Keratinocyte (primary cell): ENCODE measurements around the gene RGPD8. TPM values are rescaled to one million over a fixed set of nuclear protein-coding genes. Genes with fewer than 3 reads are reported as not detected.
"Not testable (repeated sequence)": the region's sequence is repeated elsewhere in the genome, so short reads cannot be mapped to it uniquely, and the experiment has no call there.

Experiments used
- DNase-seq: peaks from one replicate; pipeline ENCODE4 v3.0.0-alpha.2; 2011; ENCODE audit warnings: low read depth, missing footprints, low spot score
- FAIRE-seq: peaks from 2 replicates; lab custom pipeline; 2011; peaks lifted over from hg19 to GRCh38; lab: Jason Lieb, UNC
- H2AFZ ChIP-seq: 2 replicates; pipeline ENCODE4 v1.6.0; 2012; ENCODE audit warnings: low read length, control low read depth, inconsistent platforms; ENCODE audit not compliant: control insufficient read depth
- H3K27ac ChIP-seq: 2 replicates; pipeline ENCODE4 v1.5.1; 2011; ENCODE audit warnings: low read length; ENCODE audit not compliant: control insufficient read depth, insufficient read depth
- H3K27me3 ChIP-seq: 3 replicates; pipeline ENCODE4 v1.6.0; 2011; ENCODE audit warnings: low read length; ENCODE audit not compliant: control insufficient read depth, insufficient read depth; ENCODE audit errors: extremely low read depth
- H3K36me3 ChIP-seq, 2 experiments: 2 replicates in 1 of 2; 3 replicates in 1 of 2; pipeline ENCODE4 v1.5.1; 2011; ENCODE audit warnings: low read length in 2 of 2, mild to moderate bottlenecking in 1 of 2; ENCODE audit not compliant: control insufficient read depth in 2 of 2, insufficient read depth in 2 of 2; ENCODE audit errors: extremely low read depth in 1 of 2
- H3K4me1 ChIP-seq: 3 replicates; pipeline ENCODE4 v1.5.1; 2011; ENCODE audit warnings: low read length; ENCODE audit not compliant: control insufficient read depth, insufficient read depth; ENCODE audit errors: extremely low read depth
- H3K4me2 ChIP-seq: 3 replicates; pipeline ENCODE4 v1.6.0; 2011; ENCODE audit warnings: low read depth, low read length; ENCODE audit not compliant: control insufficient read depth, insufficient read depth; ENCODE audit errors: extremely low read depth
- H3K4me3 ChIP-seq, 3 experiments: fragments of 200-600 bp in 1 of 3; sonication (generic) in 1 of 3; 2 replicates in 2 of 3; 3 replicates in 1 of 3; pipeline ENCODE4 v1.5.1; 2011 to 2016; ENCODE audit warnings: low read length in 3 of 3, mild to moderate bottlenecking in 3 of 3, control low read depth in 2 of 3, inconsistent platforms in 1 of 3, low read depth in 1 of 3, mixed read lengths in 1 of 3, mixed run types in 1 of 3, moderate library complexity in 1 of 3; ENCODE audit not compliant: control insufficient read depth in 2 of 3, insufficient read depth in 2 of 3; ENCODE audit errors: extremely low read depth in 1 of 3
- H3K79me2 ChIP-seq: 2 replicates; pipeline ENCODE4 v1.6.0; 2012; ENCODE audit warnings: low read length; ENCODE audit not compliant: control insufficient read depth, insufficient read depth
- H3K9ac ChIP-seq: 3 replicates; pipeline ENCODE4 v1.6.0; 2011; ENCODE audit warnings: low read length; ENCODE audit not compliant: control insufficient read depth, insufficient read depth; ENCODE audit errors: extremely low read depth
- H3K9me1 ChIP-seq: 3 replicates; pipeline ENCODE4 v1.6.0; 2011; ENCODE audit warnings: low read length; ENCODE audit not compliant: control insufficient read depth, insufficient read depth; ENCODE audit errors: extremely low read depth
- H3K9me3 ChIP-seq: 2 replicates; pipeline ENCODE4 v1.5.1; 2012; ENCODE audit warnings: low read depth, low read length; ENCODE audit not compliant: control insufficient read depth
- H4K20me1 ChIP-seq: 3 replicates; pipeline ENCODE4 v1.6.0; 2011; ENCODE audit warnings: low read length; ENCODE audit not compliant: control insufficient read depth, insufficient read depth; ENCODE audit errors: extremely low read depth
- dilution Hi-C: fragments of 300-500 bp; cut with MboI; formaldehyde crosslinking; loops from one replicate; pipeline ENCODE4 v1.7.0; 2020; ENCODE audit warnings: low sequenced_read_pairs; ENCODE audit not compliant: extremely low pct_ligation_motif_present
- polyA plus RNA-seq, 5 experiments: library from polyadenylated mRNA; depleted of rRNA in 3 of 5; stranded (reverse) in 3 of 5; stranded (forward) in 1 of 5; unstranded in 1 of 5; fragments of >200 nt; gene quantifications; 1 replicate in 1 of 5; 2 replicates in 3 of 5; 3 replicates in 1 of 5; pipeline versions ENCODE4 v1.2.1 to v1.2.3, GENCODE V29; 2011 to 2012; ENCODE audit warnings: missing spikeins in 2 of 5, low read depth in 1 of 5, low replicate concordance in 1 of 5

RGPD8 gene
- polyA plus RNA-seq, 1 donor (not counting 4 experiments of a cell fraction or from before 2014, with no cell fraction given), result 2.4 TPM

GRCh38 chr2:112436993-112437392 lies 3.5 kb upstream of the RGPD8 start:
- H2AFZ ChIP-seq, H3K9me3 ChIP-seq, H4K20me1 ChIP-seq, H3K27me3 ChIP-seq, H3K4me1 ChIP-seq, DNase-seq, H3K27ac ChIP-seq, H3K36me3 ChIP-seq, dilution Hi-C loops, H3K4me2 ChIP-seq, H3K9me1 ChIP-seq, H3K4me3 ChIP-seq, H3K9ac ChIP-seq, FAIRE-seq, H3K79me2 ChIP-seq: not testable (repeated sequence)

GRCh38 chr2:112435716-112436431 lies 2.4 kb upstream of the RGPD8 start:
- H3K79me2 ChIP-seq, H3K4me1 ChIP-seq, FAIRE-seq, H2AFZ ChIP-seq, H3K4me2 ChIP-seq, H4K20me1 ChIP-seq, DNase-seq, H3K9me3 ChIP-seq, dilution Hi-C loops, H3K9ac ChIP-seq, H3K27me3 ChIP-seq, H3K36me3 ChIP-seq, H3K27ac ChIP-seq, H3K4me3 ChIP-seq, H3K9me1 ChIP-seq: not testable (repeated sequence)

- H3K36me3 ChIP-seq, H3K4me2 ChIP-seq, H4K20me1 ChIP-seq, H2AFZ ChIP-seq, H3K4me3 ChIP-seq, H3K4me1 ChIP-seq, H3K27me3 ChIP-seq, H3K9me3 ChIP-seq, dilution Hi-C loops, H3K9ac ChIP-seq, H3K9me1 ChIP-seq, DNase-seq, FAIRE-seq, H3K27ac ChIP-seq, H3K79me2 ChIP-seq: not testable (repeated sequence)
Observed at GRCh38 chr2:112434890-112435715, 1.7 kb upstream of the RGPD8 start.
